ENCODE data around the gene MOCS3.

MOCS3 gene

GRCh38 chr20:50999355-50999754 lies 40.7 kb downstream of the MOCS3 start:
- TF ChIP-seq CTCF (IDR thresholded peaks at IDR 0.05; ENCODE audit: borderline replicate concordance, control extremely low read depth, extremely low read depth, insufficient read depth, missing control alignments): no peak

DNA sequence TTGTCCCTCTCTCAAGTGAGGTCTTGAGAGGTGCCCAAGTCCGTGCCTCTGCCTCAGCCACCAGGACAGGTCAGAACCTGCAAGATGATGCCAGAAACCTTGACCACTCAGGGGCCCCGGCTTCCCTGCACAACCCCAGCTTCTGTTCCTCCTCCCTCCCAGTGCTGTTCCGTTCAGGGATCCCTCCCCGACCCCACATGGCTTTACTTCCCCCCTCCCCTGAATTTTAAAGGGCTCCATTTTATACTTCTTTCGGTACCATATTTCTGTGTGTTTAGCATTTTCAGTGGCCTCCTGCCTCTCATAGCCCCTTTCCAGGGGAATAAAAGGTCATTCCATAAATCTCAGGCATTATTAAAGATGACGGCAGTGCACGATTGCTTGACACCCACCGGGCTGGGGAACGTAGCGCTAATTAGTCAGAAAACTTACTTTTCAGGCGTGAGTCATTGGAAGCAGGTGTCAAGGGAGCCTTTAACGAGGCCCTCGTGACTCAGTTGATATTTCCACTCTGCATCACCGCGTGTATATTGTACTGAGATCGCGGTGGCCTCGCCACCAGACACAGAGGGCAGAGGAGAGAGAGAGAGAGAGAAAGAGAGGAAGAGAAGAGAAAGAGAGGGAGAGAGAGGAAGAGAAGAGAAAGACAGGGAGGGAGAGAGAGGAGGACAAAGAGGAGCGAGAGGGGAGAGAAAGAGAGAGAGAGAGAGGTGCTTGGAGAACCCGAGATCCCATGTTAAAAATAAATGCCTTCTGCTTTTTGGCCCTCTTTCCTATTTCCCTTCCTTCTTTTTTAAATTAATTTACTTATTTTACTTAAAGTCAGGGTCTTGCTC lies 43.0 kb downstream of the MOCS3 start:
- TF ChIP-seq CTCF (IDR thresholded peaks at IDR 0.05; ENCODE audit: borderline replicate concordance, control extremely low read depth, extremely low read depth, insufficient read depth, missing control alignments): no peak
- DNase-seq (ENCODE audit: low spot score): no peak
- in situ Hi-C loops (cut with MboI; ENCODE audit: low sequenced_read_pairs, unreplicated experiment): no loop called here

More at GRCh38 chr20:50999355-50999754, 40.7 kb downstream of the MOCS3 start:
- DNase-seq (ENCODE audit: low spot score): no peak
- in situ Hi-C loops (cut with MboI; ENCODE audit: low sequenced_read_pairs, unreplicated experiment): loop anchor here (10.0 to 25.0 kb wide), 2 partner anchors 325 to 613 kb away; no protein-coding TSS in a partner anchor

DNA sequence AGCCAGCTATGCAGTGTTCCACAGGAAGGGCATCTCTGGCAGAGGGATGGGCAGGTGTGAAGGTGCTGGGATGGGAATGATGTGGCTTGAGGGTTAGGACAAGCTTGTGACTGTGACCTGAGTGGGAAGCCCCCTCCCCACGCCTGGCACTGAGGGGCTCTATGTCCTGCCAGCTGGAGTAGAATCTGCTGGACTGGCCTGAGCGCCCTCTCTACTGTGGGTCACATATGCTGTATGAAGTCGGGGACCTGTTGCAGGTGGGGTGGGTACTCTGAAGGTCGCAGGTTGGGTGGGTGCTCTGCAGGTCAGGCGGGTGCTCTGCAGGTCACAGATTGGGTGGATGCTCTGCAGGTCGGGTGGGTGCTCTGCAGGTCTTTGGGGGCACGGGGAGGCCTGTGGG lies 44.0 kb downstream of the MOCS3 start:
- in situ Hi-C loops (cut with MboI; ENCODE audit: low sequenced_read_pairs, unreplicated experiment): no loop called here
- no peak for TF ChIP-seq CTCF (IDR thresholded peaks at IDR 0.05; ENCODE audit: borderline replicate concordance, control extremely low read depth, extremely low read depth, insufficient read depth, missing control alignments)
- DNase-seq (ENCODE audit: low spot score): no peak

- in situ Hi-C loops (cut with MboI; ENCODE audit: low sequenced_read_pairs, unreplicated experiment): no loop called here
- no peak for DNase-seq (ENCODE audit: low spot score)
- no peak for TF ChIP-seq CTCF (IDR thresholded peaks at IDR 0.05; ENCODE audit: borderline replicate concordance, control extremely low read depth, extremely low read depth, insufficient read depth, missing control alignments)
Measured at GRCh38 chr20:51003753-51004152, 45.1 kb downstream of the MOCS3 start.

GRCh38 chr20:51004305-51004727 lies 45.7 kb downstream of the MOCS3 start:
- no peak for DNase-seq (ENCODE audit: low spot score)
- TF ChIP-seq CTCF (IDR thresholded peaks at IDR 0.05; ENCODE audit: borderline replicate concordance, control extremely low read depth, extremely low read depth, insufficient read depth, missing control alignments): no peak

DNA sequence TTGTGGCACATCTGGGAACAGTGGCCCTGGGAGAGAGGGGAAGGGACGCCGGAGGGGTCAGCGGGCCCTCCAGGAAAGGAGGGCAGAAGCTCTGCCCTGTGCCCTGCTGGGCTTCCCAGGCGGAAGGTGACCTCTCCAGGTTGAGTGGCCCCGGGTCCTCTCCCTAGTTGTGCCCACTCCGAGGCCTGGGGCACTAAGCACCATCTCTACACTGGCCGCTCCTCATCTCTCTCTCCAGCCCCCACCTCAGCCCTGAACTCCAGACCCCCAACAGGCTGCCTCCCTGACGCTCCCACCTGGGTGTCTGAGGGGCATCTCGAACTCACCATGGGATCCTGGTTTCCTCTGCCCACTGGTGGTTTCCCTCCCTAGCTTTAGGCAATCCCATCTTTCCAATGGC lies 46.2 kb downstream of the MOCS3 start:
- no peak for TF ChIP-seq CTCF (IDR thresholded peaks at IDR 0.05; ENCODE audit: borderline replicate concordance, control extremely low read depth, extremely low read depth, insufficient read depth, missing control alignments)
- no peak for DNase-seq (ENCODE audit: low spot score)
- in situ Hi-C loops (cut with MboI; ENCODE audit: low sequenced_read_pairs, unreplicated experiment): no loop called here

More at GRCh38 chr20:51004305-51004727, 45.7 kb downstream of the MOCS3 start:
- in situ Hi-C loops (cut with MboI; ENCODE audit: low sequenced_read_pairs, unreplicated experiment): no loop called here
